Caco-2 (cell line): ENCODE results near the gene NDUFB3. TPM values are rescaled to one million over a fixed set of nuclear protein-coding genes. Genes with fewer than 3 reads are reported as not detected.
"Not testable (repeated sequence)": the region's sequence is repeated elsewhere in the genome, so short reads cannot be mapped to it uniquely, and the experiment has no call there.

ENCODE experiments used
- BruUV-seq: library from RNA; stranded (reverse); fragments of 400-500 nt; replicated peaks from 2 replicates; lab custom pipeline; 2021; lab: Mats Ljungman, UMichigan
- CTCF ChIA-PET: fragments of 300-600 bp; sonication (Branson Sonifier 250); formaldehyde crosslinking; loops from one replicate; lab custom pipeline; 2022; ENCODE audit warnings: antibody characterized with exemption; lab: Charles Lee
- POLR2A ChIA-PET: fragments of 300-600 bp; sonication (Branson Sonifier 250); formaldehyde crosslinking; loops from one replicate; lab custom pipeline; 2022; ENCODE audit warnings: antibody characterized with exemption; lab: Charles Lee
- DNase-seq, 2 experiments: peaks; one replicate each; pipeline versions ENCODE4 v3.0.0 to v3.0.0-alpha.2; 2020 to 2022
- H3K27me3 ChIP-seq: replicated peaks from 2 replicates; pipeline ENCODE4 v1.6.0; 2011; ENCODE audit warnings: low read length; ENCODE audit not compliant: control insufficient read depth, insufficient read depth
- H3K36me3 ChIP-seq: 2 replicates; pipeline ENCODE4 v1.5.1; 2011; ENCODE audit warnings: low read length; ENCODE audit not compliant: control insufficient read depth, insufficient read depth
- H3K4me1 ChIP-seq: fragments of 250-450 bp; sonication (Bioruptor Pico); 2 replicates; pipeline ENCODE4 v1.5.1; 2020; ENCODE audit warnings: mild to moderate bottlenecking
- H3K4me3 ChIP-seq: 2 replicates; pipeline ENCODE4 v1.5.1; 2011; ENCODE audit warnings: low read depth, mild to moderate bottlenecking, control low read depth, low read length
- H3K9me3 ChIP-seq: fragments of 250-450 bp; sonication (Bioruptor Pico); 2 replicates; pipeline ENCODE4 v1.5.1; 2020; ENCODE audit warnings: mild to moderate bottlenecking, moderate library complexity
- H3K27ac Mint-ChIP-seq: one replicate; pipeline ENCODE4 v1.8.0; 2022; ENCODE audit warnings: mixed read lengths; ENCODE audit not compliant: unreplicated experiment
- H3K27me3 Mint-ChIP-seq: one replicate; pipeline ENCODE4 v1.8.0; 2022; ENCODE audit warnings: mixed read lengths; ENCODE audit not compliant: insufficient read depth, unreplicated experiment
- H3K36me3 Mint-ChIP-seq: one replicate; pipeline ENCODE4 v1.8.0; 2022; ENCODE audit warnings: mild to moderate bottlenecking, mixed read lengths; ENCODE audit not compliant: insufficient read depth, unreplicated experiment
- H3K4me1 Mint-ChIP-seq: one replicate; pipeline ENCODE4 v1.8.0; 2022; ENCODE audit warnings: low read depth, mixed read lengths; ENCODE audit not compliant: unreplicated experiment
- H3K4me3 Mint-ChIP-seq: one replicate; pipeline ENCODE4 v1.8.0; 2022; ENCODE audit warnings: mild to moderate bottlenecking, moderate library complexity, mixed read lengths; ENCODE audit not compliant: unreplicated experiment
- H3K9me3 Mint-ChIP-seq: one replicate; pipeline ENCODE4 v1.8.0; 2022; ENCODE audit warnings: mixed read lengths; ENCODE audit not compliant: unreplicated experiment
- intact Hi-C: fragments of 100-400 bp; cut with micrococcal nuclease; formaldehyde crosslinking; loops from one replicate; pipeline ENCODE4 v1.10.0; 2022; ENCODE audit not compliant: unreplicated experiment
- total RNA-seq: library from RNA; stranded (reverse); gene quantifications from 2 replicates; pipeline ENCODE4 v1.2.3, GENCODE V29; 2022
- TF ChIP-seq, protein P1 (sequence below), 2 experiments: fragments of 200-600 bp in 1 of 2; IDR thresholded peaks; 1 replicate in 1 of 2; 2 replicates in 1 of 2; pipeline versions ENCODE4 v1.5.1 to v1.8.0; 2011 to 2022; ENCODE audit warnings: antibody characterized with exemption in 1 of 2, control low read depth in 1 of 2, inconsistent platforms in 1 of 2, low read depth in 1 of 2, low read length in 1 of 2, mild to moderate bottlenecking in 1 of 2, moderate library complexity in 1 of 2; ENCODE audit not compliant: insufficient read depth in 1 of 2, severe bottlenecking in 1 of 2, unreplicated experiment in 1 of 2

NDUFB3 gene
- total RNA-seq, 1 experiment from 2014 or later: 117 TPM

DNA sequence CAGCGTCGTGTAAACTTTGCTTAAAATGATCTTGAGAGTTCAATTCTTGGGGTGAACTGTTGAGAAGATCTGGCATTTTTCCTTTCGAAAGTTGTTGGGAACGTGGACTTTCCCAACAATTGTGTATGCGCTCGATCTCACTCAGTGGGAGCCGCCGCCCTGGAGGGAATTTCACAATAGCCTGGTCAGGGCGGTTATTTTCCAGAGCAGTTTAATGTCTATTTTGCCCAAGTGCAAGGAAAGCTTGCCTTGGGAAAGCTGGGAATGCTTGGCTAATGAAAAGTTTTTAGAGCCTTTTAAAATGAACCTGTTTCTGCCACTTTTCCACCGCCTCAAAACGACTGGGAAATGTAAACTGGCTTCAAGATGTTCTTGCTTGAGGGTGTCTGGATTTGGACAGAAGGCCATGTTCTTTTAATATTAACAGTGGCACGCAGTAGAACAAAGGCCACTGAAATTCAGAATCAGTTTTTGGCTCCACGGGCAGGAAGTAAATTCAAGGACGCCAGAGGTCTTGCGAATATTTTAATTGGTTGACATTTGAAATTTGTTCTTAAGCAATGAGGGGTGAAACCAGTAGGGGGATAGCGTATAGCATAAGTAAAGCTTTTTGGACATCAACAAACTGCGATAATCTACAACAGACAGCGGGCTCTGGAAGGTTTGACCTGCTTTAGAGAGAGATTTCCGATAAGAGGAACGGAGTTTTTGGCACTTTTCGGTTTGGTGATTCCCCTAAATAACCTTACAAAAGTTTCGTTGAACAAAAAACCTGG lies 45.3 kb downstream of the NDUFB3 start:
- intact Hi-C loops: loop anchor here (1.0 to 5.0 kb wide), 7 partner anchors 46 to 335 kb away; partner anchors contain the start of genes HYCC2, NIF3L1, ORC2 and PPIL3
- POLR2A ChIA-PET: interaction anchor here (0.6 to 1.4 kb wide), 5 partner anchors 28 to 253 kb away, joined by 3 to 10 read pairs (median 3); partner anchors contain the start of gene CLK1
- CTCF ChIA-PET: interaction anchor here (0.6 to 3.2 kb wide), 5 partner anchors 29 to 216 kb away, joined by 3 to 17 read pairs (median 4); no protein-coding TSS in a partner anchor
- H3K36me3 Mint-ChIP-seq: peaks cover 26% of the 10 kb centered on the region
- H3K4me3 Mint-ChIP-seq: peak overlapping the region; percentile 98
- H3K4me1 Mint-ChIP-seq: peaks cover 32% of the 10 kb centered on the region
- peak overlapping the region; percentile 85 for H3K4me3 ChIP-seq
- TSS peak; percentile 24 for BruUV-seq
- TF ChIP-seq, protein P1, sequence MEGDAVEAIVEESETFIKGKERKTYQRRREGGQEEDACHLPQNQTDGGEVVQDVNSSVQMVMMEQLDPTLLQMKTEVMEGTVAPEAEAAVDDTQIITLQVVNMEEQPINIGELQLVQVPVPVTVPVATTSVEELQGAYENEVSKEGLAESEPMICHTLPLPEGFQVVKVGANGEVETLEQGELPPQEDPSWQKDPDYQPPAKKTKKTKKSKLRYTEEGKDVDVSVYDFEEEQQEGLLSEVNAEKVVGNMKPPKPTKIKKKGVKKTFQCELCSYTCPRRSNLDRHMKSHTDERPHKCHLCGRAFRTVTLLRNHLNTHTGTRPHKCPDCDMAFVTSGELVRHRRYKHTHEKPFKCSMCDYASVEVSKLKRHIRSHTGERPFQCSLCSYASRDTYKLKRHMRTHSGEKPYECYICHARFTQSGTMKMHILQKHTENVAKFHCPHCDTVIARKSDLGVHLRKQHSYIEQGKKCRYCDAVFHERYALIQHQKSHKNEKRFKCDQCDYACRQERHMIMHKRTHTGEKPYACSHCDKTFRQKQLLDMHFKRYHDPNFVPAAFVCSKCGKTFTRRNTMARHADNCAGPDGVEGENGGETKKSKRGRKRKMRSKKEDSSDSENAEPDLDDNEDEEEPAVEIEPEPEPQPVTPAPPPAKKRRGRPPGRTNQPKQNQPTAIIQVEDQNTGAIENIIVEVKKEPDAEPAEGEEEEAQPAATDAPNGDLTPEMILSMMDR (IDR thresholded peaks at IDR 0.05; ENCODE audit: insufficient read depth in 1 of 2, low read depth in 1 of 2, low read length in 1 of 2, severe bottlenecking in 1 of 2, unreplicated experiment in 1 of 2): peak; percentile 8 to 23
- H3K27ac Mint-ChIP-seq: peak overlapping the region; percentile 91
- no peaks in the 10 kb centered on the region for H3K27me3 Mint-ChIP-seq
- H3K9me3 ChIP-seq: no peaks in the 10 kb centered on the region
- H3K9me3 Mint-ChIP-seq: no peaks in the 10 kb centered on the region
- H3K27me3 ChIP-seq: no peaks in the 10 kb centered on the region
- H3K36me3 ChIP-seq: no peaks in the 10 kb centered on the region
- peak; percentile 54 to 69 for DNase-seq
- peaks cover 30% of the 10 kb centered on the region for H3K4me1 ChIP-seq

DNA sequence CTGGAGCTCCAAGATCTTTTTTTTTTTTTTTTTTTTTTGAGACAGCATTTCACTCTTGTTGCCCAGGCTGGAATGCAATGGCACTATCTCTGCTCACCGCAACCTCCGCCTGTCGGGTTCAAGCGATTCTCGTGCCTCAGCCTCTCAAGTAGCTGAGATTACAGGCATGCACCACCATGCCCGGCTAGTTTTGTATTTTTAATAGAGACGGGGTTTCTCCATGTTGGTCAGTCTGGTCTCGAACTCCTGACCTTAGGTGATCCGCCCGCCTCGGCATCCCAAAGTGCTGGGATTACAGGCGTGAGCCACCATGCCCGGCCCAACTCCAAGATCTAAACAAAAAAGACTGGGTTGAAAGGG lies 45.9 kb downstream of the NDUFB3 start:
- Mint-ChIP-seq H3K4me1 (peaks cover 37% of the 10 kb centered on the region), H3K36me3 (peaks cover 32% of the 10 kb centered on the region), H3K4me3 (peak overlapping the region; percentile 98), H3K27ac (peak overlapping the region; percentile 91)
- not testable (repeated sequence) for H3K27me3 ChIP-seq, H3K36me3 ChIP-seq, H3K27me3 Mint-ChIP-seq, BruUV-seq, H3K9me3 Mint-ChIP-seq, H3K9me3 ChIP-seq, DNase-seq
- H3K4me1 ChIP-seq: peaks cover 36% of the 10 kb centered on the region
- intact Hi-C loops: loop anchor here (1.0 to 5.0 kb wide), 6 partner anchors 41 to 335 kb away; partner anchors contain the start of genes NIF3L1, ORC2, PPIL3 and STRADB
- ChIA-PET CTCF (interaction anchor here (0.6 to 3.2 kb wide), 7 partner anchors 26 to 217 kb away, joined by 3 to 17 read pairs (median 5); no protein-coding TSS in a partner anchor), POLR2A (interaction anchor here (0.5 to 1.4 kb wide), 4 partner anchors 37 to 253 kb away, joined by 3 to 10 read pairs (median 4); partner anchors contain the start of gene CLK1)
- peak overlapping the region; percentile 85 for H3K4me3 ChIP-seq

- CTCF ChIA-PET: interaction anchor here (1.1 to 1.5 kb wide), 5 partner anchors 26 to 217 kb away, joined by 3 to 9 read pairs (median 5); no protein-coding TSS in a partner anchor
- Mint-ChIP-seq H3K4me3 (peak overlapping the region; percentile 98), H3K27ac (peak overlapping the region; percentile 91), H3K27me3 (no peaks in the 10 kb centered on the region), H3K4me1 (peaks cover 39% of the 10 kb centered on the region), H3K36me3 (peaks cover 33% of the 10 kb centered on the region), H3K9me3 (no peaks in the 10 kb centered on the region)
- Histone ChIP-seq H3K27me3 (no peaks in the 10 kb centered on the region), H3K36me3 (no peaks in the 10 kb centered on the region), H3K4me1 (peaks cover 42% of the 10 kb centered on the region), H3K4me3 (peak overlapping the region; percentile 85), H3K9me3 (no peaks in the 10 kb centered on the region)
- intact Hi-C loops: loop anchor here (1.0 to 5.0 kb wide), 3 partner anchors 40 to 334 kb away; partner anchors contain the start of genes NIF3L1, PPIL3, STRADB and TRAK2
- POLR2A ChIA-PET: interaction anchor here (0.5 to 1.4 kb wide), 3 partner anchors 40 to 254 kb away, joined by 3 to 10 read pairs (median 6); partner anchors contain the start of gene CLK1
- BruUV-seq: no TSS peak
- TF ChIP-seq, protein P1 (IDR thresholded peaks at IDR 0.05; ENCODE audit: insufficient read depth in 1 of 2, low read depth in 1 of 2, low read length in 1 of 2, severe bottlenecking in 1 of 2, unreplicated experiment in 1 of 2): peak; percentile 16 to 58
- DNase-seq: peak; percentile 89 to 91
Measured at GRCh38 chr2:201118121-201118960, 46.5 kb downstream of the NDUFB3 start.
